GM19043 (cell line): ENCODE measurements around the gene IP6K2.
A peak's percentile ranks its signal among the peaks of the same experiment; 100 is the strongest.
"Not testable (repeated sequence)": the region's sequence is repeated elsewhere in the genome, so short reads cannot be mapped to it uniquely, and the experiment has no call there.

Experiments
- ATAC-seq: cut with Tn5 transposase; IDR thresholded peaks from one replicate; pipeline ENCODE4 v1.9.1; 2021; ENCODE audit warnings: low read depth; ENCODE audit not compliant: unreplicated experiment

IP6K2 gene, protein sequence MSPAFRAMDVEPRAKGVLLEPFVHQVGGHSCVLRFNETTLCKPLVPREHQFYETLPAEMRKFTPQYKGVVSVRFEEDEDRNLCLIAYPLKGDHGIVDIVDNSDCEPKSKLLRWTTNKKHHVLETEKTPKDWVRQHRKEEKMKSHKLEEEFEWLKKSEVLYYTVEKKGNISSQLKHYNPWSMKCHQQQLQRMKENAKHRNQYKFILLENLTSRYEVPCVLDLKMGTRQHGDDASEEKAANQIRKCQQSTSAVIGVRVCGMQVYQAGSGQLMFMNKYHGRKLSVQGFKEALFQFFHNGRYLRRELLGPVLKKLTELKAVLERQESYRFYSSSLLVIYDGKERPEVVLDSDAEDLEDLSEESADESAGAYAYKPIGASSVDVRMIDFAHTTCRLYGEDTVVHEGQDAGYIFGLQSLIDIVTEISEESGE

DNA sequence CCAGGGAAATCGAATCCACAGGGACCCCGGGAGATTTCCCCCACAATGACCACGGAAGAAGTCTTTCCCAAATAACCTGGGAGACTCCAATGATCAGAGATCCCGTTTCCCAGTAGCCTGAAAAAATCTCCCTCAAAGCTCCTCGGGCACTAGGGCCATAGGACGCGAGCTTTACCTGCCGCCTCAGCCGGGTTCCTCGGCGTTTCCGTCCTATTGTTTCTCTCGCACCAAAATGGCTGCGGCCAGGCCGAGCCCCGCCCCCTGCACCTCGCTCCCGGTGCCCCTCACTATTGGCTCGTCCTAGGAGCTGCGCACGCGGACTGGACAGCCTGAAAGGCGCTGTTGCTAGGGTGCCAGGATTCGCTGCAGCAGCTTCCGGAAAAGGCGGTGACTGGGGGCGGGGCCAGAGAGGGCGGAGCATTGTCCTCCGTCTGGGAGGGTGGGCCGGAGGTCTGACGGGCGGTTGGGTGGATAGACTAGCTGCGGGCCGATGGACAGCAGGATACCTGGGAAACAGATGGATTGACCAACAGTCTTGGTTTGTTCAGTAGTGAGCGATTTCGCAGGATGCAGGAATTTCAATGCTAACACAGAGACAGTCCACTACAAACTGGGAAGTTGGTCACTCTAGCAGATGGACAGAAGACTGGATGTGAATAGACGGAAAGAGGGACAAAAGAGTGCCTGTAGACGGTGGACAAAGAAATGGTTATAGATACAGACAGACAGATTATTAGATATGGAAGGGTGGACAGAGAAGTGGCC lies at the start of gene IP6K2:
Gene IP6K2 (minus strand): TSS at position 240 of the 765 bp plus-strand sequence. CDS start 21,930 bp downstream, outside the sequence.
- peak; percentile 99 for ATAC-seq

DNA sequence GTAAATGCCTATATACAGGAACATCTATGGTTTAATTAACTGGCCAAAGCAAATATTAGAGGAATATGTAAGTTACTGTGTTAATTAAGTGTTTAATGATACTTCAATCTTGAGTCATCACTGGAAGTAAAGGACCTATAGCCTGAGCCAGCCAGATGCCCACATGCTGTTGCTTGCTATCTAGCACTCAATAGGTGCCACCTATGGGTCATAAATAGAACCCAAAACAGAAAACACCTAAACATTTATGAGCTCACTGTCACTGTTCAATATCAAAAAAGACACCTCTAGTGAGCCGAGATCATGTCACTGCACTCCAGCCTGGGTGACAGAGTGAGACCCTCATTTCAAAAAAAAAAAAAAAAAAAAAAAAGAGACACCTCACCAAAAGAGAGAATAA lies 48.4 kb upstream of the IP6K2 start:
- ATAC-seq = no peak

DNA sequence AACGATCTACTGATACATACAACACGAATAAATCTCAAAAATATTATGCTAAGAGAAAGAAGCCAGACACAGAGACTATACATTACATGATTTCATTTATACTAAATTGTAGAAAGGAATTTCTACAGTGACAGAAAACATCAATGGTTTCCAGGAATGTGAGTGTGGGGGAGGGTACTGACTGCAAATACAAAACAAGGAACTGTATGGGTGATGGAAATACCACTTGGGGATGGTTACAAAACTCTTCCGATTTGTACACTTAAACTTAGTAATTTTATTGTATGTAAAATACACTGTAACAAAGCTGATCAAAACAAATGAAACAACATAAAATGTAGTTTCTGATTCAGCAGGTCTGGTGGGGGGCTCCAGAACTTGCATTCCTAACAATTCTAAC lies 45.8 kb upstream of the IP6K2 start:
- ATAC-seq = no peak

DNA sequence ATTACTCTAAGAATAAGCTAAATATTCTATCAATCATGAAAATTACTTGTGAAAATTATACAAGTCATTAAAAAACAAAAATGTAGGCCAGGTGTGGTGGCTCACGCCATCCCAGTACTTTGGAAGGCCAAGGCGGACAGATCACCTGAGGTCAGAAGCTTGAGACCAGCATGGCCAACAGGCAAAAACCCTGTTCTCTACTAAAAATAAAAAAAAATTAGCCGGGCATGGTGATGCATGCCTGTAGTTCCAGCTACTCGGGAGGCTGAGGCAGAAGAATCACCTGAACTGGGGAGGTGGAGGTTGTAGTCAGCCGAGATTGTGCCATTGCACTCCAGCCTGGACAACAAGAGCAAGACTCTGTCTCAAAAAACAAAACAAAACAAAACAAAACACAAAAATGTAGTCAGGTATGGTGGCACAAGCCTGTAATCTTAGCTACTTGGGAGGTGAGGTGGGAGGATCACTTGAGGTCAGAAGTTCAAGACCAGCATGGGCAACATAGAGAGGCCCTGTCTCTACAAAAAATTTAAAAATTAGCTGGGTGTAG lies 43.0 kb upstream of the IP6K2 start:
- not testable (repeated sequence) for ATAC-seq

DNA sequence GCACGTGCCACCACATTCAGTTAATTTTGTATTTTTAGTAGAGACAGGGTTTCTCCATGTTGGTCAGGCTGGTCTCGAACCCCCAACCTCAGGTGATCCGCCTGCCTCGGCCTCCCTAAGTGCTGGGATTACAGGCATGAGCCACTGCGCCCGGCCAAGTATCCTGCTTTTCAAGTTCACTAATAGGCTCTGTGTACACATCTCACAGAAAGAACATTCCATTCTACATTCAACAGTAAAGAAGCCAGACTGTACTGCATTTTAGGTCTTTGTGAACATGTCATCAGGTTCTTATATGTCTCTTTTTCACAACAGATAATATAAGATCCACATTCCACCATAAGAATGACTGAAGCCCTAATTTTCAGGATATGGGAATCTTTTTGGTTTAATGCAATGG lies 42.5 kb upstream of the IP6K2 start:
- not testable (repeated sequence) for ATAC-seq

DNA sequence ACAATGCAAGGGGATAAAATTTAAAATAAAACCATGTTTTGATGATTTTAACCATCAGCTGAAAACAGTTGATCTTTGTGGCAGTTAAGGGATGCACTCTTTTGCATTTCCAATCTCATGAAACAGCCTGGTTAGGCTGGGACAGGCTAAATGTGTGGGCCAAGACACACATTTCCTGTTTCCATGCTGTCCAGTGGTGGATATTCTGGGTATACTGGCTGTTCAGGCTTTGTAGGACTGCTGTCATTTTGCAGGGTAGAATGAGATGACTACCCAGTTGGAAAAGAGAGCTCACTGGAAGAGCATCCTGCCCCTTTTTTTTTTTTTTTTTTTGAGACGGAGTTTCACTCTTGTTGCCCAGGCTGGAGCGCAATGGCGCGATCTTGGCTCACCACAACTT lies 42.0 kb upstream of the IP6K2 start:
- ATAC-seq = no peak

DNA sequence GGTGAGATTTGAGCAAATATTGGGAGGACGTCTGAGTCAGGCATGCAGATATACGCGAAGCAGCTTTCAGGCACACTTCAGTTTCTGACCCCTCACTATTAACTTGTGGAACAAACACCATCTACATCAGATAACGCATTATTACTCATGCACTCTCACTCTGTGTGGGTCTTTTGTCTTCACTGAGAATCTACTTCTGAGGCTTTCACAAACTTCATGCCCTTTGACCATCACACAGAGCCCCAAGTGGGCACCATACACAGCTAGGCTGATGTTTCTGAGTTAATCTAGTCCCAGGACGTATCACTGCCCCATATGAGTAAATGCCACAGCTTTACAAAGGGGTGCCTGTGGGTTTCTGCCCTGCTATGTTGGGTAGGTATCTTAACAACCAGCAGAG lies 39.6 kb upstream of the IP6K2 start:
- ATAC-seq = no peak

DNA sequence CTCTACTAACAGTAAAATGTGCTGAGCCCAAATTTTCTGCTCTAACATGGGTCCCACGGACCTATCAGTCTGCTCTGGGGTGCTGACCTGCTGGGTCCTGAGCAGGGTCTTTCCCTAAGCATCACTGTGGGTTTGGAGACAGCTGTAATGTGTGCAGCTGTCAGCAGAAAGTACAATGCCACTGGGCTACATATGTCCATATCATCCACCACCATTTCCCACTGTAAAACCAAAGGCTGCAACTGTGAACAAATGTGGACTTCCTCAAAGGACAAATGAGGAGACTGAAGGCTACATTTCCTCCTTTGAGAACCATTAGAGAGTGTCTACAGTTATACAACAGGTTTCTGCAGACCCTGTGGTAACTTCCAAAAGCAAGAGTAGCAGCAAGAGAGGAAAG lies 33.8 kb upstream of the IP6K2 start:
- ATAC-seq = no peak

DNA sequence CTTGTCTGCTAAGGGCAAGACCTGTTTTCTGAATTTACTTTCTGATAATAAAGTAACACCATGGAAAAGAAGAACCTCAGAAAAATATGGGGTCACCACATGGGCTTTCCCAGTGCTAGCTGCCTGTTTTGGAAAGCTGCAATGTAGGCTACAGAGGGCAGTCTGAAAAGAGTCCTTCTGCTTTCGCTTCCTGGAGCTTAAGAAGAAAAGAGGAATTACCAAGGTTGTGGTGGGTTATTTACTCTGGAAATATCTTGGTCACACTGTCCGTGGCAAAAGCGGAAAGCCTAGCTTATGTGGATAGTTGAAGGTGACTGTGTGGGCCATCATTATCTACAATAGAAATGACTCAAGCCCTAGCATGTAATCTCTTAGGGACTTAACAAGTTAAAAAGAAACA lies 31.7 kb upstream of the IP6K2 start:
- no peak for ATAC-seq

DNA sequence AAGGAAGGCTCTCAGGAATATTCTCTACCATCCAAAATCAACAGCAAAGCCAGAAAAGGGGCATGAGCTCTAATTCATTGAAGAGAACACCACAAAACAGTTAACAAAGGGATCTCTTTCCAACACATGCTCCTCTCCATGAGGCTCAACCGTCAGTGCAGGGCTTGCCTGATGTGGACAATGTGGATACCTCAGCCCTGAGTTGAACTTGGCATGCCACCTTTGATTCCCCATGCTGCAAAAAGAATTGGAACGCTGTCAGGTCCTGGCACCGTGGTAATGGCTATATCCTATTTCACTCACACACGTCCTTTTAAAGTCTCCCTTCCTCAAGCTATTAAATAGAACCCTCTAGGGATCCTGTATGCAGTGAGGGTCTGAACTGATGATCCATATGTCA lies 30.7 kb upstream of the IP6K2 start:
- ATAC-seq = no peak

DNA sequence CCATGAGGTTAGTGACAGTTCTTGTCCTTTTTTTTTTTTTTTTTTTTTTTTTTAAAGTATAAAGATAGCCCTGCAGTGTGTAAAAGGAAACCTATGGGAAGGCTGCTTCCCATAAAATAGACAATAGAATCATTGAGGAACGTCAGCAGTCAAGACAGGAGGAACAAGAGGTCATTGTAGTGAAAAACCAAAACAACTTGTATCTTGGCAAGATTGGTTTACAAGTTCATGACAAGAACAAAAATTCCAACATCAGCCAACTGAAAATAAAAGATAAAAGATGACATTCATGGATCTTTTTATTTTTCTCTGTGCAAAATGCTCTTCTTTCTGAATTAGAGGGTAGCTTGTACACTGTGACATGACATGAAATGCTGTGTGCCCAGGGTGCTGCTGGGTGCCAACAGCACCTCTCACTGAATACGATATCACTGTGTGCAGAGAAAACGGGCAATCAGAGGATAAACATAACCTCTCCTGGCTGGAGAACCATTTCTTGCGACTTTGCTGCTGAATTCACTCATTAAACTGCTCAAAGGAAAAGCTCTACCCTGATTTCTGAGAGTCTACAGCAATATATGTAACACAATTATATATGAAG lies 30.1 kb upstream of the IP6K2 start:
- no peak for ATAC-seq

DNA sequence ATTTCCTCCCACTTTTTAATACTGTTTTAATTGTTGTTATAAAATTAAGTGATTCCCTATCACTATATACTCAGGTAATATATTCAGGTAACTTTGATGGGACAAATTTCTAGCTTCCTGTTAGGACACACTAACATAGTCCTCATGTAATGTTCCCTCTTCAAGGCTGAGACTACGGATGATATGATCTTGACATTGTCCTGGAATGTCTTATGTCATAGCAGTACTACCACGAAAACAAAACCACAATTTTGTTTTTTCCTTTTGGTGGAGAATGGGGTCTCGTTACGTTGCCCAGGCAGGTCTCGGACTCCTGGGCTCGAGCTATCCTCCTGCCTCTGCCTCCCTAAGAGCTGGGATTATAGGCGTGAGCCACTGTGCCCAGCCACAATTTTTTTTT lies 26.8 kb upstream of the IP6K2 start:
- ATAC-seq = no peak

DNA sequence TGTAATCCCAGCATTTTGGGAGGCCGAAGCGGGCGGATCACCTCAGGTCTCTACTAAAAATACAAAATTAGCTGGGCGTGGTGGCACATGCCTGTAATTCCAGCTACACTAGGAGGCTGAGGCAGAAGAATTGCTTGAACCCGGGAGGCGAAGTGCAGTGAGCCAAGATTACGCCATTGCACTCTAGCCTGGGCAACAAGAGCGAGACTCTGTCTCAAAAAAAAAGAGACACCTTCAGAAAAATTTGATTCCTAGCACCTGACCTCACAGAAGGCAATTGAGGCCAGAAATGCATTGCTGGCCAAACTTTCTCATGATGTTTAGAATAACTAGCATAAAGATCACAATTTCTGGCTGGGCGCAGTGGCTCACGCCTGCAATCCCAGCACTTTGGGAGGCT lies 24.2 kb upstream of the IP6K2 start:
- not testable (repeated sequence) for ATAC-seq

DNA sequence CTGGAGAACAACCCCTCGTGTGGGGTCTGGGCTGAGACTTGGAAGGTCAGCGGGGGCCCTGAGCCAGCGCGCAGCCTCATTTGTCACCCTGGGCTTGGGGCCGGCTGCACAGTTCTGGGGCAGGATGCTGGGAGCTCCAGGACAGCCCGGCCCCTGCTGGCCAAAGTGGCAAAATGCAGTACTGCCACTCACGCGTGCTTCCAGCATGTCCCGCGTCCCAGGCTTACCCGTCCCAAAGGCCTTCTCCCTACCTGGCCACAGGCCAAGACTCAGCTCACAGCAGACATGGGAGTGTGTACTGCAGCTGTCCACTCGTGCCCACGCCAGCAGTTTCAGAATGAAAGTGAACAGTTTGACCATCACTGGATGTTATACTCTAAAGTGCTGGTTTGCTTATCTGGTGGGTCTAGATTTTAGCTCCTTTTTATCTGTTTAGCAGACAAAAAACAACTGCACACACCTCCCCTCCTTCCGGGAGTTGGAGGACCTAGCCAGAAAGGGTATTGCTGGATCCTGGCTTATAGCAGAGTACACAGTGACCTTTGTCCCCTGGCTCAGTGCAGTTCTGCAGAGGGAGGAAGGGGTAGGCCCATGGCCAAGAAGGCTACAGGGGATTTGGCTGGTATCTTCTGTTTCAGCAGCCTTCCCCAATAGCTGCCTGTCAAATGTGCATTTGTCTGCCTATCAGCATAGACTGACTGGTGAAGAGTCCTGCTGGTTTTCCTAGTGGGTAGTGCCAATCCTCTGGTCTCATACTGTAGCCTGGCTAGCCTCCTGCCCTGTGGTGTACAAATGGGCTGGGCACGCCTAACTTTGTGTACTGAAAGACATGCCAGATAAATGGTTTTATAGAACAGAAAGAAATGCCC lies 23.2 kb upstream of the IP6K2 start:
- peak; percentile 70 for ATAC-seq

DNA sequence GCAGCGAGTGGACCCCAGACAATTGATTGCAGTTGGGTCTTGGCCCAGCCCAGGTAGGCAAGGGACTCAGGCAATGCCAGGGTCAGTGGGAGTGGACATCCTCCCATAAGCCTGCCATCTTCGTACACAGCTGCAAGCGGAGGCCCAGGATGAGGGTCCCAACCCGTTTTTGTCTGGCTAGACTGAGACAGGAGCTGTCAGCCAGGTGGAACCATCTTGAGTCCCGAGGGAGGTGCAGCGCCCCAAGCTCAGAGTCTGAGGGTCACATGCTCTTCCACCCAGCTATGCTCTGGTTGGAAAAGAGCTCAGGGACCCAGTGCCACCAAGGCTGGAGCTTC lies 22.6 kb upstream of the IP6K2 start:
- ATAC-seq = no peak

DNA sequence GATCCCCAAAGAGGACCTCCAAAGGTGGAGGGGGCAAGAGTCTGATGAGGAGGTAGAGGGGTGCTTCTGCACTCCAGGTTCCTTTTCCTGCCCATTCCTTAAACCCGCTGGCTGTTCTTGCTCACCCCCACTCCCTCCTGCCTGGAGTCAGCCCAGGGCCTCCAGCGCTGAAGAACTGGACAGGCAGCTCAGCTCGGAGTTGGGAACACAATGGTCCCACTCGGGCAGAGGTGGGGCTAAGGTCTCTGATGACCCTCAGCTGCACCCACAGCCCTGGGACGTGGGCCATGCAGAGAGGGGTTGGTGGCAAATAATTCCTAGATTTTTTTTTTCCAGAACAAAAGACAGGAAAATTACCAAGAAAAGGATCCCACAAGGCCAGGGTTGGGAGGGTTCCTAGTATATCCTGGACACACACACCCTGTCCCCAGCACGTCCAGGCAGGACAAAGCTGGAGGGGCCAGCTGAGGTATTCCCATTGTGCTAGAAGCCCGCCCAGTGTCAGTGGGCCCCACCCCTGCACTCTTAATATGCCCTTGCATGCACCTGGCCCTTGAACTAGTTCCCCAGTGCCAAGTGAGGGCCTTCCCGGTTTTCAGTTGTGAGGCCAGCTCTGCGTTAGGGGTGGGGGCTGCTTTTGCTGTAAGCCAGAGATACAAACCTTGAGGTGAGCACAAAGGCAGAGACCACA lies 22.1 kb upstream of the IP6K2 start:
- no peak for ATAC-seq

DNA sequence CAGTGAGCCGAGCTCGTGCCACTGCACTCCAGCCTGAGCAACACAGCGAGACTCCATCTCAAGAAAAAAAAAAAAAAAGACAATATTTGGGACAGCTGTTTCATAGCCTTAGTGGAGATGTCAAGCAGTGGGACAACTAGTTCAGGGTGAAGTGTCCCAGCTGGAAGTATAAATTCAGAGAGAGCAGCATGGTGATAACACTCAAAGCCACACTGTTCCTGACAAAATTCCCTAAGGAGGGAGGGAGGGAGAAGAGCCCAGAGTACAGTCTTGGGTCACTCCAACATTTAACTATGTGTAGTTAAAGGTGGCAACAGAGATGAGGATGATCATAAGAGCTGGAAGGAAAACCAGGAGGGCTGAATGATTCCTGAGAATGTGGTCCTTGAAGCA lies 21.1 kb upstream of the IP6K2 start:
- ATAC-seq = no peak

DNA sequence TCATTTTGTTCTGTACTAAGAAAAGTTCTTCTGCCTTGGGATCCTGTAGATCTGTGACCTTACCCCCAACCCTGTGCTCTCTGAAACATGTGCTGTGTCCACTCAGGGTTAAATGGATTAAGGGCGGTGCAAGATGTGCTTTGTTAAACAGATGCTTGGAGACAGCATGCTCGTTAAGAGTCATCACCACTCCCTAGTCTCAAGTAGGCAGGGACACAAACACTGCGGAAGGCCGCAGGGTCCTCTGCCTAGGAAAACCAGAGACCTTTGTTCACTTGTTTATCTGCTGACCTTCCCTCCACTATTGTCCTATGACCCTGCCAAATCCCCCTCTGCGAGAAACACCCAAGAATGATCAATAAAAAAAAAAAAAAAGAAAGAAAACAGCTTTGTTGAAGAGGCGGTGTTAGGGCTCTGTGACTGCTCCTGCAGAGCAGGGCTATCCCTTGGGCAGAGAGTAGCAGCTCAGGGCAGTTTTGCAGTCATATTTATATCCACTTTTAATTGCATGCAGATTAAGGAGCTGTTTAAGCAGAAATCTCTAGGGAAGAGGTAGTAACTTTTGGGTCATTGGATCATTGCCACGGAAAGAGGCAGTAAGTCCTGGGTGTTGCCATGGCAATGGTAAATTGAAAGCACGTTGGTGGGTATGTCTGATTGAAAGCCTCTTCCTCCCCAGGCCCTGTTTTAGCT lies 18.2 kb upstream of the IP6K2 start:
- not testable (repeated sequence) for ATAC-seq

DNA sequence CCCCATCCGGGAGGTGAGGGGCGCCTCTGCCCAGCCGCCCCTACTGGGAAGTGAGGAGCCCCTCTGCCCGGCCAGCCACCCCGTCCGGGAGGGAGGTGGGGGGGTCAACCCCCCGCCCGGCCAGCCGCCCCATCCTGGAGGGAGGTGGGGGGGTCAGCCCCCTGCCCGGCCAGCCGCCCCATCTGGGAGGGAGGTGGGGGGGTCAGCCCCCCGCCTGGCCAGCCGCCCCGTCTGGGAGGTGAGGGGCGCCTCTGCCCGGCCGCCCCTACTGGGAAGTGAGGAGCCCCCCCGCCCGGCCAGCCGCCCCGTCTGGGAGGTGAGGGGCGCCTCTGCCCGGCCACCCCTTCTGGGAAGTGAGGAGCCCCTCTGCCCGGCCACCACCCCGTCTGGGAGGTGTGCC lies 17.5 kb upstream of the IP6K2 start:
- not testable (repeated sequence) for ATAC-seq
